ENCODE results near the gene RPS6KC1.

The RPS6KC1 gene

GRCh38 chr1:213120961-213121360 is 69.9 kb downstream of the RPS6KC1 start:
- no peak for DNase-seq (ENCODE audit: extremely low read depth, low read depth)
- H3K4me3 ChIP-seq (replicated peaks; ENCODE audit: low read depth, low read length): no peak overlapping the region
- TF ChIP-seq CTCF (IDR thresholded peaks at IDR 0.05; ENCODE audit: low read depth, low read length, missing control alignments): no peak

- no peak overlapping the region for H3K4me3 ChIP-seq (replicated peaks; ENCODE audit: low read depth, low read length)
- peak; percentile 35 for DNase-seq (ENCODE audit: extremely low read depth, low read depth)
- peak; percentile 24 for TF ChIP-seq CTCF (IDR thresholded peaks at IDR 0.05; ENCODE audit: low read depth, low read length, missing control alignments)
These were observed 71.5 kb downstream of the RPS6KC1 start for GRCh38 chr1:213122514-213122929.

DNA sequence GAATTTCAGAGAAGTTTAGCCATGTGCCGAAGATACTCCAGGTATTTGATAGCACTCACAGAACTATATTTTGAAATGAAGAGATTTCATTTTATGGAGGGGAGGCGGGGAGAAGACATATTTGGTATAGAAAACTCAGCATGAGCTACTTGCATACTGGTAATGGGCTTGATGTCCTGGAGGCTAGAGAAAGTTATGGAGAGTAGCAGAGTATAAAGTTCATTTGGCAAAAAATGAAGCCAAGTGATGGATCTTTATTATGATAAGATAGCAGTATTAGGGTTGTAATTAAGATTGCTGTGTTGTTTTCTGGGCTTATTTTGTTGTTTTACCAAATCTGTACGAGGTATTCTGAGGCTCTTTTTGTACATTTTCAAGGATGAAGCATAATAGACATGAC is 72.0 kb downstream of the RPS6KC1 start:
- H3K4me3 ChIP-seq (replicated peaks; ENCODE audit: low read depth, low read length): no peak overlapping the region
- DNase-seq (ENCODE audit: extremely low read depth, low read depth): no peak
- no peak for TF ChIP-seq CTCF (IDR thresholded peaks at IDR 0.05; ENCODE audit: low read depth, low read length, missing control alignments)

GRCh38 chr1:213123536-213123935 is 72.5 kb downstream of the RPS6KC1 start:
- peak; percentile 5 for DNase-seq (ENCODE audit: extremely low read depth, low read depth)
- TF ChIP-seq CTCF (IDR thresholded peaks at IDR 0.05; ENCODE audit: low read depth, low read length, missing control alignments): no peak

DNA sequence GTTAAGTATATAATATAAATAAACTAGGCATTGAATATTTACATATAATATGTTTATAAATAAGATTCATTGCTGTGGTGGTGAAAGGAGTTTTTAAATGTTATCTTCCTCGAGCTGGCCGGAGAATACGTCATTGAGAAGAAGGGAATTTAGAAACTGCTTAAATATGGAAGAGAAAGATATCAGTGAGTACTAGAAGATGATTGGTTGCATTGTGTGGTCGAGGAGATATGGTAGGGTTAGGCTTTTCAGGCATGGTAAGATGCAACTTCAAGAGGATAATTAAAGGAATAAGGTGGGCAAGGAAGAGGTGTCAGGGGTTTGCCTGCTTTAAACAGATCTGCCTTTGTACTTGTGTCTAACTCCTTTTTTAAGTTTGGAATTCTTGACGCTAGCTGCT is 73.5 kb downstream of the RPS6KC1 start:
- no peak overlapping the region for H3K4me3 ChIP-seq (replicated peaks; ENCODE audit: low read depth, low read length)
- no peak for DNase-seq (ENCODE audit: extremely low read depth, low read depth)

More at GRCh38 chr1:213123536-213123935, 72.5 kb downstream of the RPS6KC1 start:
- no peak overlapping the region for H3K4me3 ChIP-seq (replicated peaks; ENCODE audit: low read depth, low read length)

GRCh38 chr1:213125643-213126042 is 74.6 kb downstream of the RPS6KC1 start:
- no peak for TF ChIP-seq CTCF (IDR thresholded peaks at IDR 0.05; ENCODE audit: low read depth, low read length, missing control alignments)
- H3K4me3 ChIP-seq (replicated peaks; ENCODE audit: low read depth, low read length): no peak overlapping the region
- DNase-seq (ENCODE audit: extremely low read depth, low read depth): no peak

More for the DNA sequence above, 73.5 kb downstream of the RPS6KC1 start:
- no peak for TF ChIP-seq CTCF (IDR thresholded peaks at IDR 0.05; ENCODE audit: low read depth, low read length, missing control alignments)

- H3K4me3 ChIP-seq (replicated peaks; ENCODE audit: low read depth, low read length): no peak overlapping the region
- no peak for DNase-seq (ENCODE audit: extremely low read depth, low read depth)
- no peak for TF ChIP-seq CTCF (IDR thresholded peaks at IDR 0.05; ENCODE audit: low read depth, low read length, missing control alignments)
These were observed 76.0 kb downstream of the RPS6KC1 start for GRCh38 chr1:213127074-213127473.

Measured in HFF-Myc (cell line).